ENCODE results near the gene PSMD13. TPM values are rescaled to one million over a fixed set of nuclear protein-coding genes. Genes with fewer than 3 reads are reported as not detected.

Gene PSMD13
- total and polyA plus RNA-seq, 2 donors (not counting 1 experiment from before 2014, with no cell fraction given): 98.0 to 104 TPM

GRCh38 chr11:209275-210121 lies 27.3 kb upstream of the PSMD13 start:
- Histone ChIP-seq H3K79me2 (ENCODE audit: control insufficient read depth, insufficient read depth, low read length) (peaks cover 53% of the 10 kb centered on the region), H3K4me1 (ENCODE audit: control insufficient read depth in 2 of 2, insufficient read depth in 2 of 2, low read length in 2 of 2) (peaks cover 26 to 43% of the 10 kb centered on the region in 2 donors), H3K27me3 (replicated peaks in 1 of 4; ENCODE audit: control extremely low read depth in 1 of 4, control insufficient read depth in 3 of 4, insufficient read depth in 4 of 4, low read length in 3 of 4) (no peaks in the 10 kb centered on the region), H4K20me1 (ENCODE audit: control insufficient read depth, insufficient read depth, low read length, poor library complexity, severe bottlenecking) (peaks cover 68% of the 10 kb centered on the region), H3K4me2 (replicated peaks; ENCODE audit: low read depth, low read length, poor library complexity, severe bottlenecking) (peak overlapping the region; percentile 90), H3K36me3 (replicated peaks in 1 of 2; ENCODE audit: control extremely low read depth in 1 of 2, control insufficient read depth in 1 of 2, extremely low read depth in 1 of 2, insufficient read depth in 2 of 2, low read length in 1 of 2) (peaks cover 0 to 60% of the 10 kb centered on the region in 2 experiments), H3K27ac (ENCODE audit: low read length in 2 of 2) (peak overlapping the region; percentile 22 to 96), H3K9ac (ENCODE audit: low read length) (peak overlapping the region; percentile 90), H2AFZ (ENCODE audit: insufficient read depth, low read depth, low read length, poor library complexity, severe bottlenecking) (peak overlapping the region; percentile 69), H3K4me3 (ENCODE audit: control extremely low read depth in 1 of 5, extremely low read depth in 1 of 5, insufficient read depth in 1 of 5, low read depth in 2 of 5, low read length in 4 of 5) (peak overlapping the region; percentile 54 to 89 (median 87)), H3K9me3 (ENCODE audit: control extremely low read depth in 1 of 3, control insufficient read depth in 2 of 3, insufficient read depth in 1 of 3, low read length in 2 of 3) (no peaks in the 10 kb centered on the region)
- intact Hi-C loops (cut with micrococcal nuclease): loop anchor here (5.0 kb wide), 2 partner anchors 328 to 588 kb away; partner anchors contain the start of genes HRAS, LRRC56 and SLC25A22
- Mint-ChIP-seq H3K27me3 (no peaks in the 10 kb centered on the region), H3K9me3 (ENCODE audit: insufficient read depth) (no peaks in the 10 kb centered on the region), H3K27ac (peak overlapping the region; percentile 100), H3K4me3 (peak overlapping the region; percentile 98), H3K4me1 (peaks cover 41% of the 10 kb centered on the region)
- ChIA-PET CTCF (interaction anchor here (1.7 to 4.0 kb wide), 2 partner anchors 27 to 240 kb away, joined by 4 to 33 read pairs; partner anchors contain the start of genes PSMD13, PTDSS2 and SIRT3), POLR2A (interaction anchor here (1.5 to 3.2 kb wide), 4 partner anchors 27 to 91 kb away, joined by 3 to 25 read pairs (median 14); partner anchors contain the start of genes PSMD13 and SIRT3)
- no peak for DNase-seq
- TF ChIP-seq CTCF (IDR thresholded peaks at IDR 0.05): no peak
- TF ChIP-seq EZH2 (IDR thresholded peaks at IDR 0.05; ENCODE audit: borderline replicate concordance, insufficient read depth, low read depth, low read length, poor library complexity, severe bottlenecking): no peak
- WGBS (ENCODE audit: insufficient coverage): 70% methylated on average over 28 of the region's 29 CpGs
- no peak for ATAC-seq (ENCODE audit: low read depth)

All from B cell (primary cell).